Measurements from ENCODE around the gene NBPF3. TPM values are rescaled to one million over a fixed set of nuclear protein-coding genes. Genes with fewer than 3 reads are reported as not detected.
"Not testable (repeated sequence)": the region's sequence is repeated elsewhere in the genome, so short reads cannot be mapped to it uniquely, and the experiment has no call there.

Gene NBPF3, protein sequence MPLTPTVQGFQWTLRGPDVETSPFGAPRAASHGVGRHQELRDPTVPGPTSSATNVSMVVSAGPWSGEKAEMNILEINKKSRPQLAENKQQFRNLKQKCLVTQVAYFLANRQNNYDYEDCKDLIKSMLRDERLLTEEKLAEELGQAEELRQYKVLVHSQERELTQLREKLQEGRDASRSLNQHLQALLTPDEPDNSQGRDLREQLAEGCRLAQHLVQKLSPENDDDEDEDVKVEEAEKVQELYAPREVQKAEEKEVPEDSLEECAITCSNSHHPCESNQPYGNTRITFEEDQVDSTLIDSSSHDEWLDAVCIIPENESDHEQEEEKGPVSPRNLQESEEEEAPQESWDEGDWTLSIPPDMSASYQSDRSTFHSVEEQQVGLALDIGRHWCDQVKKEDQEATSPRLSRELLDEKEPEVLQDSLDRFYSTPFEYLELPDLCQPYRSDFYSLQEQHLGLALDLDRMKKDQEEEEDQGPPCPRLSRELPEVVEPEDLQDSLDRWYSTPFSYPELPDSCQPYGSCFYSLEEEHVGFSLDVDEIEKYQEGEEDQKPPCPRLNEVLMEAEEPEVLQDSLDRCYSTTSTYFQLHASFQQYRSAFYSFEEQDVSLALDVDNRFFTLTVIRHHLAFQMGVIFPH
- 1 to 10 TPM; 6.1 to 6.2 TPM for total RNA-seq

GRCh38 chr1:21439721-21440629 lies at the start of gene NBPF3:
TSS of gene NBPF3 (plus strand) at chr1:21440137. CDS start at chr1:21445087, 4,950 bp downstream.
- CTCF ChIA-PET, result no interaction called here
- POLR2A ChIA-PET, result no interaction called here
- Mint-ChIP-seq H3K9me3 (no peaks in the 10 kb centered on the region), H3K36me3 (peaks cover 3% of the 10 kb centered on the region), H3K4me3 (peak within 1 kb of the TSS; percentile 88), H3K27me3 (peaks cover 2% of the 10 kb centered on the region), H3K27ac (peak within 1 kb of the TSS; percentile 65), H3K4me1 (ENCODE audit: low read depth) (peaks cover 10% of the 10 kb centered on the region)
- DNase-seq, result peak; percentile 92
- intact Hi-C loops (cut with micrococcal nuclease), result no loop called here

DNA sequence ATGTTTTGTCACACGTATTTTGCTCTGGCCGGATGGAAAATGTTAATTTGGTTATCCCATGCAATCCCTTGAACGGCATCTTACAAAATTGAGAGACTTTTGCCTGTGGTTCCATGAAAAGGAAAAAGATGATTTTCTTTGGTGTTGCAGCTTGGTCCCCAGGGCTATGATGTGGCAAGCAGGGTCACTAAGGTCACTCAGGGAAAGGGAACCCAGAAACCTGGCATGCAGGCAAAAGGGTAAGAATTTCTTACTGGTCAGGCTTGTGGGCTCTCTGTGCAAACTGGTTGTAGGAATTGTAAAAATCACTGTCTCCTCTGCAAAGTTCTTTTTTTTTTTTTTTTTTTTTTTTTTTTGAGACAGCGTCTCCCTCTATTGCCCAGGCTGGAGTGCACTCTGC lies 48.4 kb upstream of the NBPF3 start:
- POLR2A ChIA-PET, result no interaction called here
- Mint-ChIP-seq H3K27ac (no peak overlapping the region), H3K4me3 (no peak overlapping the region)

DNA sequence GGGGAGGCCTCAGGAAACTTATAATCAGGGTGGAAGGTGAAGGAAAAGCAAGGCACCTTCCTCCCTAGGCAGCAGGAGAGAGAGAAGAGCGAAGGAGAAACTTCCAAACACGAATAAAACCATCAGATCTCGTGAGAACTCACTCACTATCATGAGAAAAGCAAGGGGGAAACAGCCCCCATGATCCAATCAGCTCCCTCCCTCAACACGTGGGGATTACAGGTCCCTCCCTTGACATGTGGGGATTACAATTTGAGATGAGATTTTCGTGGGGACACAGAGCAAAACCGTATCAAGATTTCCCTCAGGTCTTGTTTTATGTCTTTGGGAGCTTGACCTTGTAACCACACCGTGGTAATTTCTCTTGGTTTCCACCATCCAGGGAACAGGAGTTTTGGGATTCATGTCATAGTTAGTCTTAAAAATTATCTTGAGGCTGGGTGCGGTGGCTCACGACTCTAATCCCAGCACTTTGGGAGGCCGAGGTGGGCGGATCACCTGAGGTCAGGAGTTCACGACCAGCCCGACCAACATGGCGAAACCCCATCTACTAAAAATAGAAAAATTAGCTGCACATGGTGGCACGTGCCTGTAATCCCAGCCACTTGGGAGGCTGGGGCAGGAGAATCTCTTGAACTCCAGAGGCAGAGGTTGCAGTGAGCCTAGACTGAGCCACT lies 47.2 kb upstream of the NBPF3 start:
- H3K4me3 Mint-ChIP-seq, result no peak overlapping the region
- ChIA-PET POLR2A (no interaction called here), CTCF (interaction anchor here (1.0 to 1.3 kb wide), 2 partner anchors 22 to 123 kb away, joined by 3 read pairs; no protein-coding TSS in a partner anchor)
- no peaks in the 10 kb centered on the region for H3K36me3 Mint-ChIP-seq
- peaks cover 6% of the 10 kb centered on the region for H3K27me3 Mint-ChIP-seq
- H3K27ac Mint-ChIP-seq, result no peak overlapping the region
- H3K9me3 Mint-ChIP-seq, result no peaks in the 10 kb centered on the region
- H3K4me1 Mint-ChIP-seq (ENCODE audit: low read depth), result peaks cover 11% of the 10 kb centered on the region
- no peak for DNase-seq
- intact Hi-C loops (cut with micrococcal nuclease), result no loop called here

More for the DNA sequence above, 48.4 kb upstream of the NBPF3 start:
- Mint-ChIP-seq H3K9me3 (no peaks in the 10 kb centered on the region), H3K27me3 (peaks cover 6% of the 10 kb centered on the region), H3K36me3 (no peaks in the 10 kb centered on the region), H3K4me1 (ENCODE audit: low read depth) (peaks cover 9% of the 10 kb centered on the region)
- intact Hi-C loops (cut with micrococcal nuclease), result no loop called here
- no peak for DNase-seq
- CTCF ChIA-PET, result no interaction called here

DNA sequence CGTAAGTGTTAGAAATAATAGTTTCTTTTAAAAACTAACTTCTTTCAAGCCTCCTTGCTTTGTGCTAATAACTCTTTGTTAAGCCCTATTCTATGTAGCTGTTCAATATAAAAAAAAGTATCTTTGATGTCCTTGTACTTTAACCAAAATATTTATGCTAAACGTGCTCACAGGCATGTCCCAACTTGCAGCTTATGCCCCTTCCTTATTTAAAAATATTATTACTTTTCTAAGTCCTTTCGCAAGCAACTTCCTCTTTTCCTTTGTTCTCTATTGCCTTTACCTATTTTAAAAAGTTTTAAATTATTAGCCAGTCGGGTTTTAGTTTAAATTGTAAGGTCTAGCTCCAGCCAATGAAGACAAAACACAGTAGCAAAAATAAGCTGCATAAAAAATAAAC lies 43.4 kb upstream of the NBPF3 start:
- ChIA-PET POLR2A (no interaction called here), CTCF (no interaction called here)
- H3K9me3 Mint-ChIP-seq, result no peaks in the 10 kb centered on the region
- H3K4me1 Mint-ChIP-seq (ENCODE audit: low read depth), result peaks cover 5% of the 10 kb centered on the region
- H3K4me3 Mint-ChIP-seq, result no peak overlapping the region
- no peaks in the 10 kb centered on the region for H3K36me3 Mint-ChIP-seq
- no peak overlapping the region for H3K27ac Mint-ChIP-seq
- DNase-seq, result no peak
- peaks cover 6% of the 10 kb centered on the region for H3K27me3 Mint-ChIP-seq
- intact Hi-C loops (cut with micrococcal nuclease), result no loop called here

DNA sequence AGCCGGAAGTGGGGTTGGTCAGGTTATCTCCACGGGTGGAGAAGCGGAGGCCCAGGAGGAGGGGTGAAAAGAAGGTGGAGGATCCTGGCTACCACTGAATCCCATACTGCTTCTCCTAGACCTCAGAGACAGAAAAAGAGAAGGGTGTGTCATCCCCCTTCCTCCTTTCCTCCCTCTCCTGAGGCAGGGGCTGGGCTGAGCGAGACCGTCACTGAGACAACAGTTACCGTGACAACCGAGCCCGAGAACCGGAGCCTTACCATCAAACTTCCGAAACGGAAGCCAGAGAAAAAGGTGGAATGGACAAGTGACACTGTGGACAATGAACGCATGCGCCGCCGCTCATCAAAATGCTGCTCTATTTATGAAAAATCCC lies 42.1 kb upstream of the NBPF3 start:
- Mint-ChIP-seq H3K27me3 (no peaks in the 10 kb centered on the region), H3K4me1 (ENCODE audit: low read depth) (peaks cover 5% of the 10 kb centered on the region), H3K27ac (no peak overlapping the region), H3K4me3 (peak overlapping the region; percentile 48), H3K36me3 (no peaks in the 10 kb centered on the region), H3K9me3 (no peaks in the 10 kb centered on the region)
- ChIA-PET CTCF (no interaction called here), POLR2A (no interaction called here)
- DNase-seq, result peak; percentile 44
- intact Hi-C loops (cut with micrococcal nuclease), result no loop called here

DNA sequence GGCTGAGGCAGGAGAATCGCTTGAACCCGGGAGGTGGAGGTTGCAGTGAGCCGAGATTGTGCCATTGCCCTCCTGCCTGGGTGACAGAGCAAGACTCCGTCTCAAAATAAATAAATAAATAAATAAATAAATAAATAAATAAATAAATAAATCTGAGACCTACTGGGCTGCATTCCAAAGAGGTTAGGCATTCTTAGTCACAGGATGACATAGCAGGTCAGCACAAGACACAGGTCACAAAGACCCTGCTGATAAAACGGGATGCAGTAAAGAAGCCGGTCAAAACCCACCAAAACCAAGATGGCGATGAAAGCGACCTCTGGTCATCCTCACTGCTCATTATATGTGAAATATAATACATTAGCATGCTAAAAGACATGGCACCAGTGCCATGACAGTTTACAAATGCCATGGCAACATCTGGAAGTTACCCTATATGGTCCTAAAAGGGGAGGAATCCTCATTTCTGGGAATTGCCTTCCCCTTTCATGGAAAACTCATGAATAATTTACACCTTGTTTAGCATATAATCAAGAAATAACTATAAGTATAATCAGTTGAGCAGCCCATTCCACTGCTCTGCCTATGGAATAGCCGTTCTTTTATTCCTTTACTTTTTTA lies 38.1 kb upstream of the NBPF3 start:
- H3K9me3 Mint-ChIP-seq; H3K36me3 Mint-ChIP-seq; H3K27me3 Mint-ChIP-seq; intact Hi-C loops (cut with micrococcal nuclease); DNase-seq; H3K4me3 Mint-ChIP-seq; POLR2A ChIA-PET; H3K4me1 Mint-ChIP-seq (ENCODE audit: low read depth); CTCF ChIA-PET; H3K27ac Mint-ChIP-seq: not testable (repeated sequence)

GRCh38 chr1:21406659-21407058 lies 33.3 kb upstream of the NBPF3 start:
- H3K27ac Mint-ChIP-seq, result no peak overlapping the region
- ChIA-PET POLR2A (interaction anchor here (0.7 kb wide), 1 partner anchor 1562 kb away, joined by 4 read pairs; no protein-coding TSS in a partner anchor), CTCF (no interaction called here)
- DNase-seq, result no peak
- intact Hi-C loops (cut with micrococcal nuclease), result no loop called here
- H3K36me3 Mint-ChIP-seq, result no peaks in the 10 kb centered on the region
- H3K27me3 Mint-ChIP-seq, result peaks cover 1% of the 10 kb centered on the region
- H3K4me1 Mint-ChIP-seq (ENCODE audit: low read depth), result no peaks in the 10 kb centered on the region
- H3K4me3 Mint-ChIP-seq, result no peak overlapping the region
- H3K9me3 Mint-ChIP-seq, result no peaks in the 10 kb centered on the region

DNA sequence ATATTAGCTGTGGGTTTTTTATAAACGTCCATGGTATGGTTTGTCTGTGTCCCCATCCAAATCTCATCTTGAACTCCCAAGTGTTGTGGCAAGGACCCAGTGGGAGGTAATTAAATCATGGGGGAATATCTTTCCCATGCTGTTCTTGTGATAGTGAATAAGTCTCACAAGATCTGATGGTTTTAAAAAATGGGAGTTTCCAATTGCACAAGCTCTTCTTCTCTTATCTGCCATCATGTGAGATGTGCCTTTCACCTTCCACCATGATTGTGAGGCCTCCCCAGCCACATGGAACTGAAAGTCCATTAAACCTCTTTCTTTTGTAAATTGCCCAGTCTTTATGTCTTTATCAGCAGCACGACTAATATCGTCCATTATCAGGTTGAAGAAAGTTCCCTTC lies 30.0 kb upstream of the NBPF3 start:
- H3K36me3 Mint-ChIP-seq; H3K27me3 Mint-ChIP-seq; H3K9me3 Mint-ChIP-seq; H3K4me1 Mint-ChIP-seq (ENCODE audit: low read depth); POLR2A ChIA-PET; H3K27ac Mint-ChIP-seq; DNase-seq; H3K4me3 Mint-ChIP-seq; intact Hi-C loops (cut with micrococcal nuclease): not testable (repeated sequence)
- CTCF ChIA-PET, result interaction anchor here (1.5 kb wide), 1 partner anchor 41 kb away, joined by 3 read pairs; no protein-coding TSS in a partner anchor

GRCh38 chr1:21414015-21414414 lies 25.9 kb upstream of the NBPF3 start:
- intact Hi-C loops (cut with micrococcal nuclease), result no loop called here
- H3K9me3 Mint-ChIP-seq, result no peaks in the 10 kb centered on the region
- H3K36me3 Mint-ChIP-seq, result no peaks in the 10 kb centered on the region
- ChIA-PET POLR2A (no interaction called here), CTCF (no interaction called here)
- no peak overlapping the region for H3K4me3 Mint-ChIP-seq
- no peak for DNase-seq
- peaks cover 4% of the 10 kb centered on the region for H3K27me3 Mint-ChIP-seq
- no peak overlapping the region for H3K27ac Mint-ChIP-seq
- no peaks in the 10 kb centered on the region for H3K4me1 Mint-ChIP-seq (ENCODE audit: low read depth)

GRCh38 chr1:21420378-21420777 lies 19.6 kb upstream of the NBPF3 start:
- H3K4me1 Mint-ChIP-seq (ENCODE audit: low read depth); DNase-seq; POLR2A ChIA-PET; H3K4me3 Mint-ChIP-seq; H3K9me3 Mint-ChIP-seq; H3K27ac Mint-ChIP-seq; intact Hi-C loops (cut with micrococcal nuclease); H3K36me3 Mint-ChIP-seq: not testable (repeated sequence)
- peaks cover 16% of the 10 kb centered on the region for H3K27me3 Mint-ChIP-seq
- CTCF ChIA-PET, result interaction anchor here (1.1 kb wide), 1 partner anchor 188 kb away, joined by 3 read pairs; no protein-coding TSS in a partner anchor

DNA sequence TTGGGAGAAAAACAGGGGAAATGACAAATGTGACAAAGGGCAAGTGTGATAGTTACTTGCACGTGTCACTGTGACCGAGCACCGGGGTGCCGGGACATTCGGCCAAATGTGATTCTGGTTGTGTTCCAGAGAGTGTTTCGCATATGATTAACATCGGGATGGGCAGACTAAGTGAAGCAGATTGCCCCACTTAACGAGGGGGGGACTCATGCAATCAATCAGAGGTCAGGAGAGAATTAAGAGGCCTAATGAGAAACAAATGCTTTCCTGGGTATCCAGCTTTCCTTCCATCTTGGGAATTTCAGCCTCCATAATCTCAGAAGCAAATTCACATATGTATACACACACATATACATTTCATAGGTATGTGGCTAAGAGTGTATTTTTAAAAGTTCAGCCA lies 18.6 kb upstream of the NBPF3 start:
- H3K4me1 Mint-ChIP-seq (ENCODE audit: low read depth); intact Hi-C loops (cut with micrococcal nuclease); H3K27ac Mint-ChIP-seq; POLR2A ChIA-PET; H3K9me3 Mint-ChIP-seq; H3K36me3 Mint-ChIP-seq; DNase-seq; H3K4me3 Mint-ChIP-seq; CTCF ChIA-PET: not testable (repeated sequence)
- H3K27me3 Mint-ChIP-seq, result peaks cover 17% of the 10 kb centered on the region

All from activated CD4-positive, alpha-beta memory T cell treated with anti-CD3 and anti-CD28 coated beads for 36 hours (primary cell).